ENCODE measurements around the gene EPHB1. TPM values are rescaled to one million over a fixed set of nuclear protein-coding genes. Genes with fewer than 3 reads are reported as not detected.

EPHB1 gene
- total RNA-seq, 4 donors from 2014 or later, result 2.3 to 5.6 (median 4.6) TPM

DNA sequence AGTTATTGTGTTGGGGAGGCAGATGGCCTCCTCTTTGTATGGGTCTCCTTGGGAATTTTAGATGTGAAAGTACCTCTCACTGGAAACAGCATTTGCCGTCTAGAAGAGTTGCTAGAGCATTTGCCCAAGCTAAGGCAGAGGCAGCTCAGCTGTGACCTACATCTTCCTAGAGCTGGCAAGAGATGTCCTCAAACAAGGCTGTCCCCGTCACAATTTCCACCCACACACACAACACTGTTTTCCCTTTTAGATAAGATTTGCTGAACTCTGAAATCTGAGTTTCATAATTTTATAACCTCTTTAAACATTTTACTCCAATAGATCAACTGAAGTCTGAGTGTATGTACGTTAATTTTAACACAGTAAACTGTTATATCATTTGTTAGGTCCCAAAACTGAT lies 352.6 kb downstream of the EPHB1 start:
- 81 to 82% methylated on average over 2 to 3 of the region's 3 CpGs for WGBS, 2 donors
- H3K27me3 ChIP-seq, result no peaks in the 10 kb centered on the region
- H3K4me3 ChIP-seq (replicated peaks in 1 of 3), result no peak overlapping the region
- no peaks in the 10 kb centered on the region for H3K4me1 ChIP-seq
- no peaks in the 10 kb centered on the region for H3K9me3 ChIP-seq
- DNase-seq, result no peak
- H3K36me3 ChIP-seq, result no peaks in the 10 kb centered on the region
- no peak overlapping the region for H3K27ac ChIP-seq
- TF ChIP-seq POLR2A (IDR thresholded peaks at IDR 0.05), result no peak
- TF ChIP-seq, protein P1, sequence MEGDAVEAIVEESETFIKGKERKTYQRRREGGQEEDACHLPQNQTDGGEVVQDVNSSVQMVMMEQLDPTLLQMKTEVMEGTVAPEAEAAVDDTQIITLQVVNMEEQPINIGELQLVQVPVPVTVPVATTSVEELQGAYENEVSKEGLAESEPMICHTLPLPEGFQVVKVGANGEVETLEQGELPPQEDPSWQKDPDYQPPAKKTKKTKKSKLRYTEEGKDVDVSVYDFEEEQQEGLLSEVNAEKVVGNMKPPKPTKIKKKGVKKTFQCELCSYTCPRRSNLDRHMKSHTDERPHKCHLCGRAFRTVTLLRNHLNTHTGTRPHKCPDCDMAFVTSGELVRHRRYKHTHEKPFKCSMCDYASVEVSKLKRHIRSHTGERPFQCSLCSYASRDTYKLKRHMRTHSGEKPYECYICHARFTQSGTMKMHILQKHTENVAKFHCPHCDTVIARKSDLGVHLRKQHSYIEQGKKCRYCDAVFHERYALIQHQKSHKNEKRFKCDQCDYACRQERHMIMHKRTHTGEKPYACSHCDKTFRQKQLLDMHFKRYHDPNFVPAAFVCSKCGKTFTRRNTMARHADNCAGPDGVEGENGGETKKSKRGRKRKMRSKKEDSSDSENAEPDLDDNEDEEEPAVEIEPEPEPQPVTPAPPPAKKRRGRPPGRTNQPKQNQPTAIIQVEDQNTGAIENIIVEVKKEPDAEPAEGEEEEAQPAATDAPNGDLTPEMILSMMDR (IDR thresholded peaks at IDR 0.05), result no peak
- intact Hi-C loops (cut with DNase I), result no loop called here

DNA sequence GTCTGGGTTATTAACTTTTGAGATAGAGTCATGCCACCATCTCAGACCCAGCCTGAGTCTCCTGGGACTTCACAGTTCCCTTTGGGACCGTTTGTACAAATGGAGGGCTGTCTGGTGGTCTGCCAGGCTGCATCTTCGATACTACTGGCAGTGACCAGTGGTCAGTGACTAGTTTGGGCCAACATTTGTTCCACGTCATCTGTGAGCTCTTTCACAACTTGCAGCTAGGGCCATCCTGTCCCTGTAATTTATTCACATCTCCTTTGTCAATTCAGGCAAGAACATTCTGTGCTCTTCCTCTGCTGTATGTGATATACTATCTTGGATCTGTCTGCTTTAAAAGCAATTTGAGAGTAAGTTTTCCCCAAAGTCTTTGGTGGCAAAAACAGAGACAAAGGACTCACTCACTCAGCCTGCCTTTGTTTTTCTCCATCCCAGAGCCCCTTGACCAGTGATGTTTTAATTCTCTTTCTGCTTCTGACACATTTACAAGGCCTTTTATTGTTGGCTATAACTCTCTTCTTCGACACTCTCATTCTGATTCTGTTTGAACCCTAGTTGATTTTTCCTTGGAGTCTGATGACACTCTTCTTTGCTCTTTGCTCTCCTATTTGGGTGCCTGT lies 353.4 kb downstream of the EPHB1 start:
- DNase-seq, result peak in 1 of 2 donors; percentile 2
- 72 to 77% methylated on average over 4 of the region's 4 CpGs for WGBS, 2 donors

DNA sequence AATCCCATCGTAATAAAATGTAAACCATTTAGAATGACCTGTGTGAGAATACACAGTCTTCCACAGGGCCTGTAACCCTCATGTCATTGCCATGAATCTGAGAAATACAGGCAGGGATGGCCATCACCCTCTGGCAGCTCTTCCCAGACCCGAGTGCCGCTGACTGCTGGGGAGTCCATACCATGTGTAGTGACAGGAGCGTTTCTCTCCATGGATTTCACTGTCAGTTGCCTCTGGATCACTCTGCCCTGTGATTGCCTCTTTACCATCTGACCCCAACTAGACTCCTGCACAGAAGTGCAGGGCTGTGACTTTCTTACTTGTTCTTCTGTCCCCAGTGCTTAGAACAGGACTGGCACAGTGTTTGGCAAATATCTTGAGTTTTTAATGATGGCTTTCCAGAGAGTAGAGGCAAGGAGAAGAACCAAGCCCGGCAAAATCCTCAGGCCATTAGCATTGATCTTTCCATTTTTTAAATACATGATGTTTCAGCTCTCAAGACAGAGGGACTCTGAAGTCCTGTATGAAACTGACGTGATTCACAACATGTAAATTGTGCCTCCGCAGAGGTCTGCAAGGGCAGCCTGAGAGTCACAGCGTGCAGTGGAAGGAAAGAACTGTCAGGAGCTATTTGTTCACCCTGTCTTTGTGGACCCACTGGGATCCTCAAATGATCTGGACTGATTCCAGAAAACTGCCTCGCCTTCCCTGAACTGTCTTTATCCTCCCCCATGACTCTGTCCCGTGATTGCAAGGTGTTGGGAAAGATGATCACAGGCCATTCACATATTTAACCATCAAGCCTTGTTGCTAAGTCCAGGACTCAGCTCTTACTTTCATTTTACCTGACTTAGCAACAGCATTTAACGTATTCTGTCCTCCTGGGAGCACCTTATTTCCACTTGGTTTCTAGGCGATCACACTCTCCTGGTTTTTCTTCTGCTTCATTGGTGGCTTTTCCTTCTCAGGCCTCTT lies 354.9 kb downstream of the EPHB1 start:
- DNase-seq, result no peak
- no peaks in the 10 kb centered on the region for H3K4me1 ChIP-seq
- WGBS, 2 donors, result 91 to 94% methylated on average over 12 of the region's 12 CpGs
- H3K9me3 ChIP-seq, result no peaks in the 10 kb centered on the region
- H3K27ac ChIP-seq, result no peak overlapping the region
- no peaks in the 10 kb centered on the region for H3K36me3 ChIP-seq
- no peaks in the 10 kb centered on the region for H3K27me3 ChIP-seq
- H3K4me3 ChIP-seq (replicated peaks in 1 of 3), result no peak overlapping the region
- no peak for TF ChIP-seq POLR2A (IDR thresholded peaks at IDR 0.05)
- TF ChIP-seq, protein P1 (IDR thresholded peaks at IDR 0.05), result no peak
- intact Hi-C loops (cut with DNase I), result no loop called here

More for the DNA sequence above, 353.4 kb downstream of the EPHB1 start:
- H3K4me1 ChIP-seq, result no peaks in the 10 kb centered on the region
- intact Hi-C loops (cut with DNase I), result no loop called here
- no peaks in the 10 kb centered on the region for H3K36me3 ChIP-seq
- no peak overlapping the region for H3K27ac ChIP-seq
- TF ChIP-seq, protein P1 (IDR thresholded peaks at IDR 0.05), result no peak
- TF ChIP-seq POLR2A (IDR thresholded peaks at IDR 0.05), result no peak
- no peak overlapping the region for H3K4me3 ChIP-seq (replicated peaks in 1 of 3)
- no peaks in the 10 kb centered on the region for H3K9me3 ChIP-seq
- no peaks in the 10 kb centered on the region for H3K27me3 ChIP-seq

DNA sequence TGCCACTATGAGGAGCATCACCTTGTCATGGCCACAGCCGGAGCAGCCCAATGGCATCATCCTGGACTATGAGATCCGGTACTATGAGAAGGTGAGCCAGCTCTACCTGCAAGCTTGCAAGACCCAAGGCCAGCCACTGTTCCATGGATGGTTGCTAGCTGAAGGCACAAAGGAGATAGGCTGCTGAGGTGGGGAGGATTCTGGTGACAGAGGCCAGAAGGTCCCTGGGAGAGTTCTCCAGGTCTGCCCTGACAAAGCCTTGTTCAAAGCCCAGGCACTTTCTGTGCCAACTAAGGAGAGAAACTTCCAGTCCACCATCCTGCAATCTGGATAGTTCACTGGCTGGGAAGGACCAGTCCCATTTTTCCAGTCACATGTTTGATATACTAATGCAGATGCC lies 359.1 kb downstream of the EPHB1 start:
- no peak overlapping the region for H3K4me3 ChIP-seq (replicated peaks in 1 of 3)
- no peaks in the 10 kb centered on the region for H3K9me3 ChIP-seq
- no peaks in the 10 kb centered on the region for H3K27me3 ChIP-seq
- TF ChIP-seq, protein P1 (IDR thresholded peaks at IDR 0.05), result no peak
- no peak for TF ChIP-seq POLR2A (IDR thresholded peaks at IDR 0.05)
- no peaks in the 10 kb centered on the region for H3K4me1 ChIP-seq
- no peaks in the 10 kb centered on the region for H3K36me3 ChIP-seq
- no peak overlapping the region for H3K27ac ChIP-seq
- WGBS, 2 donors, result 100% methylated on average over 2 of the region's 2 CpGs
- intact Hi-C loops (cut with DNase I), result no loop called here
- DNase-seq, result no peak

DNA sequence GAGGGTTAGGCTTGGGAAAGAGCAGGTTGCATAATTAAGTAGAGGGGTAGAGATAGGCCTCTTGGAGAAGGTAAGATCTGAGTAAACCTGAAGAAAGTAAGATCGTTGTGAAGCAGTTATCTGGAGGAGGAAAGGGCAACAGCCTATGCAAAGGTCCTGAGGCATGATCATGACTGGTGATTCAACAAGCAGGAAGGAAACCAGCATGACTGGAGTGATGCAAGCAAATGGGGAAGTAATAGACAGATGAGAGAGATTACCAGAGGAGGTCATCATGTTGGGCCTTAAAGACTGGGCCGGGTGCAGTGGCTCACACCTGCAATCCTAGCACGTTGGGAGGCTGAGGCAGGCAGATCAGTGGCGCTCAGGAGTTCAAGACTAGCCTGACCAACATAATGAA lies 360.2 kb downstream of the EPHB1 start:
- WGBS, 2 donors, result 86 to 93% methylated on average over 4 of the region's 4 CpGs
- Histone ChIP-seq H3K27ac (no peak overlapping the region), H3K27me3 (no peaks in the 10 kb centered on the region), H3K4me3 (replicated peaks in 1 of 3) (no peak overlapping the region), H3K36me3 (no peaks in the 10 kb centered on the region), H3K4me1 (no peaks in the 10 kb centered on the region), H3K9me3 (no peaks in the 10 kb centered on the region)
- intact Hi-C loops (cut with DNase I), result no loop called here
- TF ChIP-seq, protein P1 (IDR thresholded peaks at IDR 0.05), result no peak
- TF ChIP-seq POLR2A (IDR thresholded peaks at IDR 0.05), result no peak
- no peak for DNase-seq

Data from thyroid gland (tissue), 4 donors.